A549 (cell line): ENCODE data around the gene FZD7. TPM values are rescaled to one million over a fixed set of nuclear protein-coding genes. Genes with fewer than 3 reads are reported as not detected.

Source experiments
- ATAC-seq, 2 experiments: fragments of 200-7000 bp in 1 of 2; fragments of >200 bp in 1 of 2; cut with Nextera tagmentation in 1 of 2; cut with Tn5 transposase in 1 of 2; 3 replicates each; pipeline versions ENCODE4 v1.8.0 to v1.9.1; 2018 to 2020; ENCODE audit warnings: mild to moderate bottlenecking in 1 of 2, moderate library complexity in 1 of 2
- CTCF ChIA-PET: fragments of 300-600 bp; sonication (Branson Sonifier 250); formaldehyde crosslinking; extraction: SDS; loops from one replicate; lab custom pipeline; 2021; ENCODE audit warnings: antibody characterized with exemption, inconsistent platforms; lab: Yijun Ruan, JAX
- POLR2A ChIA-PET: fragments of 350-600 bp; formaldehyde crosslinking; extraction: SDS; loops from one replicate; lab custom pipeline; 2021; ENCODE audit warnings: antibody characterized with exemption, inconsistent platforms; lab: Yijun Ruan, JAX
- DNase-seq, 2 experiments: peaks; one replicate each; pipeline versions ENCODE4 v3.0.0 to v3.0.0-alpha.2; 2011 to 2016; ENCODE audit warnings: low read depth in 1 of 2, low spot score in 1 of 2
- FAIRE-seq: peaks from 2 replicates; lab custom pipeline; 2011; peaks lifted over from hg19 to GRCh38; lab: Jason Lieb, UNC
- H3K27ac ChIP-seq, 2 experiments: fragments of >200 bp; sonication (Bioruptor Twin); formaldehyde crosslinking; 3 replicates each; pipeline ENCODE4 v1.5.1; 2016 to 2017
- H3K4me1 ChIP-seq: fragments of >200 bp; sonication (Bioruptor Twin); formaldehyde crosslinking; 3 replicates; pipeline ENCODE4 v1.6.1; 2016
- H3K4me2 ChIP-seq: fragments of >200 bp; sonication (Bioruptor Twin); formaldehyde crosslinking; 3 replicates; pipeline ENCODE4 v1.6.1; 2016
- H3K4me3 ChIP-seq: fragments of >200 bp; sonication (Bioruptor Twin); formaldehyde crosslinking; 3 replicates; pipeline ENCODE4 v1.5.1; 2016
- H3K9me3 ChIP-seq: fragments of >200 bp; sonication (Bioruptor Twin); formaldehyde crosslinking; 3 replicates; pipeline ENCODE4 v1.6.1; 2016
- ATOH8 ChIP-seq: fragments of 250-450 bp; sonication (Bioruptor Pico); IDR thresholded peaks from 2 replicates; pipeline ENCODE4 v1.5.0; 2020; ENCODE audit warnings: low read depth, mild to moderate bottlenecking, moderate library complexity
- BCL3 ChIP-seq: fragments of >200 bp; sonication (Bioruptor Twin); formaldehyde crosslinking; IDR thresholded peaks from 3 replicates; pipeline ENCODE4 v1.6.1; 2016
- CEBPB ChIP-seq, 2 experiments: fragments of >200 bp in 1 of 2; sonication (Bioruptor Twin) in 1 of 2; formaldehyde crosslinking in 1 of 2; IDR thresholded peaks; 2 replicates each; pipeline ENCODE4 v1.6.1; 2012 to 2016
- E2F6 ChIP-seq: IDR thresholded peaks from 2 replicates; pipeline ENCODE4 v1.6.1; 2012; ENCODE audit warnings: low read depth, borderline replicate concordance
- EHF ChIP-seq: fragments of 250-450 bp; sonication (Bioruptor Pico); IDR thresholded peaks from 2 replicates; pipeline ENCODE4 v1.5.0; 2020; ENCODE audit warnings: mild to moderate bottlenecking
- EHMT2 ChIP-seq: fragments of 200-600 bp; sonication (generic); IDR thresholded peaks from 2 replicates; pipeline ENCODE4 v1.6.1; 2016; ENCODE audit warnings: antibody characterized with exemption, low read depth, mild to moderate bottlenecking, moderate library complexity
- ELK1 ChIP-seq: fragments of 150-350 bp; IDR thresholded peaks from 2 replicates; pipeline ENCODE4 v1.6.1; 2014; ENCODE audit warnings: low read depth, mild to moderate bottlenecking, low read length
- EP300 ChIP-seq, 2 experiments: fragments of >200 bp; sonication (Bioruptor Twin); formaldehyde crosslinking; IDR thresholded peaks; 2 replicates in 1 of 2; 3 replicates in 1 of 2; pipeline ENCODE4 v1.6.1; 2016 to 2017
- ESRRA ChIP-seq: fragments of 150-350 bp; IDR thresholded peaks from 2 replicates; pipeline ENCODE4 v1.6.1; 2014; ENCODE audit warnings: mild to moderate bottlenecking, low read length, borderline replicate concordance
- HDAC2 ChIP-seq: fragments of 200-600 bp; sonication (generic); IDR thresholded peaks from 2 replicates; pipeline ENCODE4 v1.6.1; 2016
- HEYL ChIP-seq: fragments of 250-450 bp; sonication (Bioruptor Pico); IDR thresholded peaks from 2 replicates; pipeline ENCODE4 v1.8.0; 2021; ENCODE audit warnings: mild to moderate bottlenecking, moderate library complexity
- HOXB13 ChIP-seq: fragments of 250-450 bp; sonication (Bioruptor Pico); IDR thresholded peaks from 2 replicates; pipeline ENCODE4 v1.5.0; 2020; ENCODE audit warnings: low read depth, mild to moderate bottlenecking, moderate library complexity
- JUN ChIP-seq, 2 experiments: fragments of >200 bp; sonication (Bioruptor Twin); formaldehyde crosslinking; IDR thresholded peaks; 2 replicates in 1 of 2; 3 replicates in 1 of 2; pipeline ENCODE4 v1.6.1; 2016 to 2017
- JUNB ChIP-seq: fragments of >200 bp; sonication (Bioruptor Twin); formaldehyde crosslinking; IDR thresholded peaks from 2 replicates; pipeline ENCODE4 v1.6.1; 2016
- KDM5A ChIP-seq: fragments of 200-600 bp; sonication (generic); IDR thresholded peaks from 2 replicates; pipeline ENCODE4 v1.6.1; 2016; ENCODE audit warnings: antibody characterized with exemption, mild to moderate bottlenecking
- MAFK ChIP-seq: fragments of 450-650 bp; IDR thresholded peaks from 2 replicates; pipeline ENCODE4 v1.6.1; 2014; ENCODE audit not compliant: partially characterized antibody
- MAX ChIP-seq: IDR thresholded peaks from 2 replicates; pipeline ENCODE4 v1.6.1; 2012
- MAZ ChIP-seq: fragments of 150-350 bp; IDR thresholded peaks from 2 replicates; pipeline ENCODE4 v1.6.1; 2014; ENCODE audit warnings: antibody characterized with exemption, low read depth, low read length, borderline replicate concordance
- MYC ChIP-seq: IDR thresholded peaks from 2 replicates; pipeline ENCODE4 v1.6.1; 2012; ENCODE audit warnings: mild to moderate bottlenecking, inconsistent platforms, low read length, improper control_type of control experiment, borderline replicate concordance
- NFE2L2 ChIP-seq: fragments of 150-350 bp; conservative IDR thresholded peaks from 2 replicates; pipeline ENCODE4 v1.6.1; 2014; ENCODE audit warnings: low read length
- PHF8 ChIP-seq: fragments of 200-600 bp; sonication (generic); IDR thresholded peaks from 2 replicates; pipeline ENCODE4 v1.6.1; 2016; ENCODE audit warnings: low read depth, mild to moderate bottlenecking, antibody characterized with exemption, moderate library complexity, borderline replicate concordance
- POLR2A ChIP-seq: IDR thresholded peaks from 2 replicates; pipeline ENCODE4 v1.6.1; 2012; ENCODE audit warnings: mild to moderate bottlenecking, low read length
- POLR2AphosphoS2 ChIP-seq: conservative IDR thresholded peaks from 2 replicates; pipeline ENCODE4 v1.6.1; 2012; ENCODE audit warnings: low read length, improper control_type of control experiment, inconsistent platforms
- RAD21 ChIP-seq, 2 experiments: fragments of >200 bp in 1 of 2; sonication (Bioruptor Twin) in 1 of 2; formaldehyde crosslinking in 1 of 2; IDR thresholded peaks in 1 of 2; conservative IDR thresholded peaks in 1 of 2; 2 replicates in 1 of 2; 3 replicates in 1 of 2; pipeline ENCODE4 v1.6.1; 2012 to 2018; ENCODE audit warnings: inconsistent platforms in 1 of 2
- RNF2 ChIP-seq: fragments of 200-600 bp; sonication (generic); IDR thresholded peaks from 2 replicates; pipeline ENCODE4 v1.6.1; 2016; ENCODE audit warnings: low read depth, mild to moderate bottlenecking, antibody characterized with exemption, moderate library complexity, borderline replicate concordance
- SMC3 ChIP-seq: fragments of >200 bp; sonication (Bioruptor Twin); formaldehyde crosslinking; IDR thresholded peaks from 3 replicates; pipeline ENCODE4 v1.6.1; 2018; ENCODE audit warnings: inconsistent platforms
- SREBF2 ChIP-seq: fragments of 450-650 bp; IDR thresholded peaks from 2 replicates; pipeline ENCODE4 v1.6.1; 2014; ENCODE audit warnings: mild to moderate bottlenecking, moderate library complexity
- TP53 ChIP-seq: fragments of 250-450 bp; sonication (Bioruptor Pico); IDR thresholded peaks from 2 replicates; pipeline ENCODE4 v1.5.0; 2021; ENCODE audit warnings: mild to moderate bottlenecking, moderate library complexity
- ZFP36 ChIP-seq: fragments of 450-650 bp; IDR thresholded peaks from 2 replicates; pipeline ENCODE4 v1.6.1; 2014; ENCODE audit warnings: borderline replicate concordance; ENCODE audit not compliant: partially characterized antibody
- WGBS: methylation state at CpG from one replicate; pipeline ENCODE4 v1.1.6; 2017; ENCODE audit errors: missing lambda C conversion rate; 5-methylcytosine and 5-hydroxymethylcytosine counted together
- polyA minus RNA-seq: library from RNA; depleted of rRNA, polyadenylated mRNA; stranded (reverse); fragments of >200 nt; gene quantifications from 2 replicates; pipeline ENCODE4 v1.2.3, GENCODE V29; 2011; rRNA and poly(A)+ RNA removed
- polyA plus RNA-seq, 4 experiments: library from polyadenylated mRNA; depleted of rRNA in 3 of 4; stranded (reverse); fragments of >200 nt; fragmentation: RNase III in 1 of 4; extraction: RNeasy Plus Mini Kit Qiagen cat#74134 plus additional on column Dnase treatment in 1 of 4; gene quantifications; 2 replicates in 3 of 4; 3 replicates in 1 of 4; pipeline ENCODE4 v1.2.3, GENCODE V29; 2011 to 2017

FZD7 gene
- polyA plus RNA-seq (2011; rRNA removed) (5.3 and 5.5 TPM in 2 replicates), polyA plus RNA-seq (2017; fragmentation: RNase III; extraction: RNeasy Plus Mini Kit Qiagen cat#74134 plus additional on column Dnase treatment) (4.9 to 7.1 TPM (median 6.7 TPM) in 3 replicates), polyA minus RNA-seq (5.6 and 6.8 TPM in 2 replicates)
- 3.4 and 5.3 TPM in 2 replicates for polyA plus RNA-seq (2012; cell fraction: cytosol; rRNA removed)
- polyA plus RNA-seq (2012; cell fraction: nucleus; rRNA removed) = 6.6 and 8.9 TPM in 2 replicates

GRCh38 chr2:202033317-202034248 lies at the start of gene FZD7:
Gene FZD7 (plus strand): TSS chr2:202033855. CDS start chr2:202034648, 793 bp downstream.
- H3K9me3 ChIP-seq = no peaks in the 10 kb centered on the region
- TF ChIP-seq RNF2 (0 out of 2 replicates have a peak, but pooled peaks have one; percentile 27), CEBPB (IDR thresholded peaks at IDR 0.05) (no peak), JUN (IDR thresholded peaks at IDR 0.05) (peak; percentile 44 to 70; a peak in 4 of 5 replicates), PHF8 (peak; percentile 63), MYC (no peak), NFE2L2 (no peak), ESRRA (no peak), MAZ (peak; percentile 88; the same call in 1 of the 2 replicates), EP300 (IDR thresholded peaks at IDR 0.05) (no peak), EHMT2 (no peak), RAD21 (conservative IDR thresholded peaks at IDR 0.05 in 1 of 2, IDR thresholded peaks at IDR 0.05 in 1 of 2) (peak in 1 of 2 experiments; percentile 39; a peak in 2 of 5 replicates), MAX (0 out of 2 replicates have a peak, but pooled peaks have one; percentile 16), SMC3 (peak; percentile 14; the same call in 1 of the 3 replicates), POLR2A (peak; percentile 55), BCL3 (peak; percentile 91; the same call in 2 of the 3 replicates)
- CTCF ChIA-PET = no interaction called here
- POLR2A ChIA-PET = interaction anchor here (1.0 kb wide), 1 partner anchor 252 kb away, joined by 3 read pairs; no protein-coding TSS in a partner anchor
- H3K4me1 ChIP-seq = peaks cover 31% of the 10 kb centered on the region
- WGBS = 0% methylated on average over 23 of the region's 109 CpGs
- peak within 1 kb of the TSS; percentile 96 for H3K4me2 ChIP-seq
- no peak for FAIRE-seq
- H3K4me3 ChIP-seq = peak within 1 kb of the TSS; percentile 77
- peak; percentile 79 to 90 for ATAC-seq
- peak; percentile 72 to 89 for DNase-seq
- H3K27ac ChIP-seq = peak within 1 kb of the TSS; percentile 95 to 96

- POLR2A ChIA-PET = no interaction called here
- TF ChIP-seq HOXB13 (no peak), SREBF2 (no peak), KDM5A (no peak), POLR2AphosphoS2 (no peak), EHF (CRISPR knock-in tag) (no peak), TP53 (CRISPR knock-in tag) (no peak), E2F6 (no peak), MAFK (no peak), ATOH8 (no peak), RAD21 (conservative IDR thresholded peaks at IDR 0.05 in 1 of 2, IDR thresholded peaks at IDR 0.05 in 1 of 2) (no peak), MAZ (no peak), JUNB (no peak), JUN (IDR thresholded peaks at IDR 0.05) (no peak), ZFP36 (no peak), RNF2 (no peak), HDAC2 (no peak), PHF8 (no peak), ELK1 (no peak), HEYL (CRISPR knock-in tag) (no peak), ESRRA (no peak)
These were observed 49.3 kb upstream of the FZD7 start for GRCh38 chr2:201984333-201984732.

More at GRCh38 chr2:201984333-201984732, 49.3 kb upstream of the FZD7 start:
- Histone ChIP-seq H3K27ac (no peak overlapping the region), H3K4me3 (no peak overlapping the region), H3K9me3 (no peaks in the 10 kb centered on the region), H3K4me1 (no peaks in the 10 kb centered on the region), H3K4me2 (no peak overlapping the region)
- DNase-seq (no peak), FAIRE-seq (no peak), ATAC-seq (no peak)
- CTCF ChIA-PET = interaction anchor here (1.2 kb wide), 1 partner anchor 124 kb away, joined by 3 read pairs; no protein-coding TSS in a partner anchor
- WGBS = 85% methylated on average over 3 of the region's 3 CpGs
